CD14-positive monocyte (primary cell): Measurements from ENCODE around the gene PWP2. TPM values are rescaled to one million over a fixed set of nuclear protein-coding genes. Genes with fewer than 3 reads are reported as not detected.
A peak's percentile ranks its signal among the peaks of the same experiment; 100 is the strongest.
"Not testable (repeated sequence)": the region's sequence is repeated elsewhere in the genome, so short reads cannot be mapped to it uniquely, and the experiment has no call there.

ENCODE experiments used
- DNase-seq, 3 donors: peaks; one replicate each; pipeline ENCODE4 v3.0.0-alpha.2; 2011 to 2022
- H2AFZ ChIP-seq: 2 replicates; pipeline ENCODE4 v1.6.0; 2012; ENCODE audit warnings: mild to moderate bottlenecking, low read depth, low read length, inconsistent platforms; ENCODE audit not compliant: insufficient read depth, poor library complexity, severe bottlenecking
- H3K27ac ChIP-seq, 2 donors: 1 replicate in 1 of 2; 2 replicates in 1 of 2; pipeline ENCODE4 v1.5.1; 2012 to 2013; ENCODE audit warnings: low read length in 2 of 2, control low read depth in 1 of 2, inconsistent platforms in 1 of 2, low read depth in 1 of 2, mild to moderate bottlenecking in 1 of 2
- H3K27me3 ChIP-seq, 2 donors: one replicate each; pipeline versions ENCODE4 v1.6.0 to v1.6.1; 2011 to 2013; ENCODE audit warnings: low read length in 2 of 2; ENCODE audit not compliant: control insufficient read depth in 2 of 2, insufficient read depth in 2 of 2
- H3K36me3 ChIP-seq, 2 donors: replicated peaks in 1 of 2; 1 replicate in 1 of 2; 2 replicates in 1 of 2; pipeline versions ENCODE4 v1.5.1 to v1.6.1; 2012 to 2013; ENCODE audit warnings: low read length in 2 of 2, control low read depth in 1 of 2, inconsistent platforms in 1 of 2, mild to moderate bottlenecking in 1 of 2; ENCODE audit not compliant: insufficient read depth in 2 of 2, control insufficient read depth in 1 of 2
- H3K4me1 ChIP-seq, 2 donors: 1 replicate in 1 of 2; 2 replicates in 1 of 2; pipeline versions ENCODE4 v1.5.1 to v1.6.1; 2012 to 2013; ENCODE audit warnings: low read length in 2 of 2, control low read depth in 1 of 2, inconsistent platforms in 1 of 2, mild to moderate bottlenecking in 1 of 2, moderate library complexity in 1 of 2; ENCODE audit not compliant: insufficient read depth in 2 of 2, control insufficient read depth in 1 of 2
- H3K4me2 ChIP-seq: replicated peaks from 2 replicates; pipeline ENCODE3; 2012; ENCODE audit warnings: low read length, moderate library complexity, mild to moderate bottlenecking; ENCODE audit not compliant: poor library complexity, severe bottlenecking; ENCODE audit errors: extremely low read depth
- H3K4me3 ChIP-seq, 3 experiments: fragments of 200-600 bp in 1 of 3; sonication (generic) in 1 of 3; replicated peaks in 1 of 3; 1 replicate in 2 of 3; 2 replicates in 1 of 3; pipeline ENCODE4 v1.5.1; 2011 to 2013; ENCODE audit warnings: low read length in 3 of 3, mild to moderate bottlenecking in 3 of 3, control low read depth in 2 of 3, low read depth in 2 of 3, inconsistent platforms in 1 of 3, moderate library complexity in 1 of 3
- H3K79me2 ChIP-seq: 2 replicates; pipeline ENCODE4 v1.6.0; 2012; ENCODE audit warnings: mild to moderate bottlenecking, control low read depth, inconsistent platforms, low read length, moderate library complexity; ENCODE audit not compliant: insufficient read depth
- H3K9ac ChIP-seq: 2 replicates; pipeline ENCODE4 v1.6.0; 2017; ENCODE audit warnings: low read length, mild to moderate bottlenecking; ENCODE audit not compliant: insufficient read depth, poor library complexity, severe bottlenecking
- H3K9me3 ChIP-seq, 2 donors: replicated peaks in 1 of 2; 1 replicate in 1 of 2; 2 replicates in 1 of 2; pipeline versions ENCODE4 v1.5.1 to v1.6.1; 2012 to 2013; ENCODE audit warnings: low read length in 2 of 2, control low read depth in 1 of 2; ENCODE audit not compliant: control insufficient read depth in 1 of 2, insufficient read depth in 1 of 2
- H4K20me1 ChIP-seq: 2 replicates; pipeline ENCODE4 v1.6.0; 2012; ENCODE audit warnings: mild to moderate bottlenecking, low read length, control low read depth, moderate library complexity; ENCODE audit not compliant: insufficient read depth
- H3K27ac Mint-ChIP-seq, 7 donors: one replicate each; pipeline ENCODE4 v1.8.0; 2020; ENCODE audit warnings: mild to moderate bottlenecking in 7 of 7, mixed read lengths in 7 of 7, moderate library complexity in 6 of 7, inconsistent platforms in 2 of 7
- H3K27me3 Mint-ChIP-seq, 3 donors: one replicate each; pipeline ENCODE4 v1.8.0; 2021 to 2022; ENCODE audit warnings: low read depth in 3 of 3, mild to moderate bottlenecking in 3 of 3, mixed read lengths in 3 of 3, moderate library complexity in 3 of 3, inconsistent platforms in 1 of 3
- H3K36me3 Mint-ChIP-seq, 2 donors: one replicate each; pipeline ENCODE4 v1.8.0; 2020; ENCODE audit warnings: mixed read lengths in 2 of 2, inconsistent platforms in 1 of 2, mild to moderate bottlenecking in 1 of 2
- H3K4me1 Mint-ChIP-seq: one replicate; pipeline ENCODE4 v1.8.0; 2020; ENCODE audit warnings: mild to moderate bottlenecking, mixed read lengths
- H3K4me3 Mint-ChIP-seq, 2 donors: one replicate each; pipeline ENCODE4 v1.8.0; 2020; ENCODE audit warnings: mild to moderate bottlenecking in 2 of 2, mixed read lengths in 2 of 2, moderate library complexity in 1 of 2
- H3K9me3 Mint-ChIP-seq, 7 donors: one replicate each; pipeline ENCODE4 v1.8.0; 2020 to 2022; ENCODE audit warnings: mixed read lengths in 7 of 7, mild to moderate bottlenecking in 6 of 7, moderate library complexity in 6 of 7, inconsistent platforms in 2 of 7
- WGBS: methylation state at CpG from one replicate; pipeline ENCODE4 v1.1.5; 2013; ENCODE audit warnings: missing lambda C conversion rate; ENCODE audit not compliant: insufficient coverage; 5-methylcytosine and 5-hydroxymethylcytosine counted together
- intact Hi-C, 2 donors: fragments of 100-400 bp; cut with micrococcal nuclease; formaldehyde crosslinking; loops; one replicate each; pipeline versions ENCODE4 v1.15.0 to v1.15.1; 2023
- polyA plus RNA-seq, 3 donors: library from polyadenylated mRNA; depleted of rRNA in 1 of 3; unstranded in 2 of 3; stranded (reverse) in 1 of 3; fragments of 300-500 nt in 2 of 3; fragments of >200 nt in 1 of 3; fragmentation: Illumina TruSeq in 2 of 3; gene quantifications; 1 replicate in 2 of 3; 2 replicates in 1 of 3; pipeline ENCODE4 v1.2.3, GENCODE V29; 2012 to 2021

Gene PWP2
- polyA plus RNA-seq, 3 donors, result 2.1 to 4.4 (median 4.4) TPM

- H3K9me3 ChIP-seq, H3K36me3 Mint-ChIP-seq, H4K20me1 ChIP-seq, H3K27me3 ChIP-seq, H3K36me3 ChIP-seq, H2AFZ ChIP-seq, H3K4me1 ChIP-seq, H3K4me3 ChIP-seq, H3K4me1 Mint-ChIP-seq, H3K4me2 ChIP-seq, H3K9ac ChIP-seq, intact Hi-C loops, H3K79me2 ChIP-seq, H3K27ac ChIP-seq, H3K27me3 Mint-ChIP-seq, H3K4me3 Mint-ChIP-seq, H3K27ac Mint-ChIP-seq, H3K9me3 Mint-ChIP-seq: not testable (repeated sequence)
- WGBS, result no CpG with 5 or more reads among the region's 17 CpGs
- peak in 1 of 3 donors; percentile 10 for DNase-seq
These were observed 68.0 kb downstream of the PWP2 start for GRCh38 chr21:44175189-44175588.

- no CpG with 5 or more reads among the region's 14 CpGs for WGBS
- DNase-seq, intact Hi-C loops: not testable (repeated sequence)
These were observed 68.9 kb downstream of the PWP2 start for GRCh38 chr21:44176127-44176526.

More at GRCh38 chr21:44176127-44176526, 68.9 kb downstream of the PWP2 start:
- not testable (repeated sequence) for H3K36me3 Mint-ChIP-seq, H3K4me1 ChIP-seq, H3K79me2 ChIP-seq, H2AFZ ChIP-seq, H3K4me3 Mint-ChIP-seq, H3K9me3 ChIP-seq, H4K20me1 ChIP-seq, H3K27me3 ChIP-seq, H3K9ac ChIP-seq, H3K4me1 Mint-ChIP-seq, H3K4me3 ChIP-seq, H3K4me2 ChIP-seq, H3K36me3 ChIP-seq, H3K9me3 Mint-ChIP-seq, H3K27ac ChIP-seq, H3K27ac Mint-ChIP-seq, H3K27me3 Mint-ChIP-seq

Other genes starting within 250 kb of the PWP2 start
- gene AGPAT3, start 242.2 kb upstream of the PWP2 start, polyA plus RNA-seq, result 10 to 100 TPM; 24.9 to 49.3 (median 26.2) TPM
- gene TRAPPC10, start 95.1 kb upstream of the PWP2 start, polyA plus RNA-seq, result 10 to 100 TPM in 1 of 3 donors, 1 to 10 TPM in 2; 5.9 to 40.6 (median 8.6) TPM
- 10 to 100 TPM; 21.6 to 42.4 (median 35.8) TPM for gene GATD3, start 26.3 kb downstream of the PWP2 start, polyA plus RNA-seq
- 1 to 10 TPM in 2 of 3 donors, under 1 TPM in 1; 0.47 to 9.0 (median 1.3) TPM for gene ICOSLG, start 133.5 kb downstream of the PWP2 start, polyA plus RNA-seq
- not detected for gene DNMT3L, start 154.5 kb downstream of the PWP2 start, polyA plus RNA-seq
- not detected for gene AIRE, start 178.5 kb downstream of the PWP2 start, polyA plus RNA-seq
- gene PFKL, start 192.7 kb downstream of the PWP2 start, polyA plus RNA-seq, result 100 to 1,000 TPM; 105 to 133 (median 113) TPM
- 10 to 100 TPM; 14.8 to 23.5 (median 17.3) TPM for gene CFAP410, start 232.0 kb downstream of the PWP2 start, polyA plus RNA-seq
- 10 to 100 TPM in 2 of 3 donors, 1 to 10 TPM in 1; 7.6 to 21.6 (median 12.2) TPM for gene TRPM2, start 246.2 kb downstream of the PWP2 start, polyA plus RNA-seq